ENCODE data around the gene ADAMTS4. TPM values are rescaled to one million over a fixed set of nuclear protein-coding genes. Genes with fewer than 3 reads are reported as not detected.
A peak's percentile ranks its signal among the peaks of the same experiment; 100 is the strongest.

Gene ADAMTS4
- total and polyA plus RNA-seq, 9 of the 15 experiments (the other 6 are each of a cell fraction or from before 2014, with no cell fraction given): 0.07 to 3.7 (median 0.41) TPM

DNA sequence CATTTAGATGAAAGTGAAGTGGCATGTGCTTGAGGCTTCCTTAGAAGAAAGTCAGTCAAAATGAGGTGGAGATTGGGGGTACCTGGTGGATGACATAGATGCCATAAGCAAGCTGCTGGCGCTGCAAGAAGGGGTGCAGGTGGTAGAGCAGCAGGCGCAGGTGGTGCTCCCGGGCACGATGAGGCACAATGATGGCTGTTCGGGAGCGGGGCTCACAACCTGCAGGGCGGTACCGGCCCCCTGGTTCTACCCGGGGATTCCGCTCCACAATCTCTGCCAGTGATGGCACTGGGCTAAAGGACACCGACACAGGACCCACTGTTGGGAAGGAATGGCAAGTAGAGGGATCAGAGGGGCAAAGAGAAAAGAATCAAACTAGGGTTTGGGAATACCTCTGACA, 23.9 kb downstream of the ADAMTS4 start:
- H3K79me2 ChIP-seq (ENCODE audit: control insufficient read depth, insufficient read depth, low read length): peaks cover 26% of the 10 kb centered on the region
- no peaks in the 10 kb centered on the region for H4K20me1 ChIP-seq (replicated peaks; ENCODE audit: control insufficient read depth, insufficient read depth, low read length)
- intact Hi-C loops (cut with micrococcal nuclease): loop anchor here (10.0 kb wide), 1 partner anchor 340 kb away; no protein-coding TSS in a partner anchor
- peaks cover 61% of the 10 kb centered on the region for H3K36me3 ChIP-seq (ENCODE audit: control insufficient read depth, insufficient read depth, low read length)
- ATAC-seq: no peak
- in situ Hi-C loops (cut with MboI): no loop called here
- FAIRE-seq: no peak
- no peaks in the 10 kb centered on the region for H3K9me3 ChIP-seq (replicated peaks; ENCODE audit: control insufficient read depth, insufficient read depth, low read depth, low read length)
- no peak overlapping the region for H2AFZ ChIP-seq (ENCODE audit: low read depth, low read length)
- WGBS (ENCODE audit: insufficient coverage, low coverage, missing lambda C conversion rate): 95% methylated on average over 10 of the region's 11 CpGs
- H3K9ac ChIP-seq (ENCODE audit: insufficient read depth in 1 of 2, low read depth in 2 of 2, low read length in 2 of 2): peak overlapping the region in 1 of 2 experiments; percentile 22; a peak in 1 of 4 replicates
- no peak overlapping the region for H3K27ac ChIP-seq (ENCODE audit: extremely low read depth, low read depth, low read length)
- TF ChIP-seq ZNF165 (CRISPR knock-in tag; IDR thresholded peaks at IDR 0.05; ENCODE audit: borderline replicate concordance) (no peak), ZNF717 (CRISPR knock-in tag; IDR thresholded peaks at IDR 0.05) (no peak), TAL1 (IDR thresholded peaks at IDR 0.05) (no peak), SAP30 (IDR thresholded peaks at IDR 0.05; ENCODE audit: borderline replicate concordance, insufficient read depth, low read depth, low read length, poor library complexity, severe bottlenecking) (no peak), RBFOX2 (IDR thresholded peaks at IDR 0.05; ENCODE audit: low read depth, low read length) (peak; percentile 34; the same call in 1 of the 2 replicates), ARNT (IDR thresholded peaks at IDR 0.05) (no peak)
- TF ChIP-seq, protein P1, sequence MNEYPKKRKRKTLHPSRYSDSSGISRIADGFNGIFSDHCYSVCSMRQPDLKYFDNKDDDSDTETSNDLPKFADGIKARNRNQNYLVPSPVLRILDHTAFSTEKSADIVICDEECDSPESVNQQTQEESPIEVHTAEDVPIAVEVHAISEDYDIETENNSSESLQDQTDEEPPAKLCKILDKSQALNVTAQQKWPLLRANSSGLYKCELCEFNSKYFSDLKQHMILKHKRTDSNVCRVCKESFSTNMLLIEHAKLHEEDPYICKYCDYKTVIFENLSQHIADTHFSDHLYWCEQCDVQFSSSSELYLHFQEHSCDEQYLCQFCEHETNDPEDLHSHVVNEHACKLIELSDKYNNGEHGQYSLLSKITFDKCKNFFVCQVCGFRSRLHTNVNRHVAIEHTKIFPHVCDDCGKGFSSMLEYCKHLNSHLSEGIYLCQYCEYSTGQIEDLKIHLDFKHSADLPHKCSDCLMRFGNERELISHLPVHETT (CRISPR knock-in tag; conservative IDR thresholded peaks at IDR 0.05 in 1 of 2, IDR thresholded peaks at IDR 0.05 in 1 of 2): no peak
- POLR2A ChIA-PET: interaction anchor here (0.5 to 1.1 kb wide), 2 partner anchors 9 to 196 kb away, joined by 3 to 4 read pairs; partner anchors contain the start of gene PPOX
- BruUV-seq (replicated peaks): no TSS peak
- DNase-seq (ENCODE audit: extremely low read depth in 1 of 4, low spot score in 3 of 4): no peak
- H3K4me2 ChIP-seq (ENCODE audit: insufficient read depth, low read length): no peak overlapping the region
- H3K4me3 ChIP-seq: no peak overlapping the region
- H3K9me1 ChIP-seq (ENCODE audit: control insufficient read depth, insufficient read depth, low read length): no peaks in the 10 kb centered on the region
- CTCF ChIA-PET (ENCODE audit: low intra/inter-chr PET ratio): interaction anchor here (0.7 kb wide), 1 partner anchor 131 kb away, joined by 3 read pairs; no protein-coding TSS in a partner anchor
- no peaks in the 10 kb centered on the region for H3K27me3 ChIP-seq (ENCODE audit: control insufficient read depth in 2 of 2, insufficient read depth in 2 of 2, low read length in 2 of 2)
- peaks cover 15 to 38% of the 10 kb centered on the region in 2 experiments; a peak in 4 of 5 replicates for H3K4me1 ChIP-seq (replicated peaks in 1 of 2; ENCODE audit: control insufficient read depth in 2 of 2, insufficient read depth in 2 of 2, low read length in 2 of 2)
